Subcutaneous abdominal adipose tissue (tissue), 5 donors: ENCODE results near the gene PDE3A.

Experiments
- H3K27ac ChIP-seq: one replicate; pipeline ENCODE4 v1.7.0; 2013; ENCODE audit warnings: low read depth, mild to moderate bottlenecking, inconsistent platforms, low read length, moderate library complexity
- H3K27me3 ChIP-seq, 5 donors: one replicate each; pipeline ENCODE4 v1.7.0; 2013; ENCODE audit warnings: low read length in 5 of 5, inconsistent platforms in 1 of 5; ENCODE audit not compliant: control insufficient read depth in 5 of 5, insufficient read depth in 4 of 5
- H3K36me3 ChIP-seq, 5 donors: one replicate each; pipeline ENCODE4 v1.7.0; 2013; ENCODE audit warnings: low read length in 5 of 5; ENCODE audit not compliant: control insufficient read depth in 5 of 5, insufficient read depth in 5 of 5
- H3K4me1 ChIP-seq, 5 donors: one replicate each; pipeline ENCODE4 v1.7.0; 2013; ENCODE audit warnings: low read length in 5 of 5, mild to moderate bottlenecking in 3 of 5, moderate library complexity in 1 of 5; ENCODE audit not compliant: control insufficient read depth in 5 of 5, insufficient read depth in 5 of 5
- H3K4me3 ChIP-seq, 5 donors: one replicate each; pipeline ENCODE4 v1.7.0; 2013; ENCODE audit warnings: low read length in 5 of 5, low read depth in 1 of 5
- H3K9ac ChIP-seq, 5 donors: one replicate each; pipeline ENCODE4 v1.7.0; 2013; ENCODE audit warnings: low read length in 5 of 5, mild to moderate bottlenecking in 4 of 5, moderate library complexity in 3 of 5
- H3K9me3 ChIP-seq, 5 donors: one replicate each; pipeline ENCODE4 v1.7.0; 2013; ENCODE audit warnings: low read length in 5 of 5; ENCODE audit not compliant: control insufficient read depth in 5 of 5
- donor health status: healthy.
- donor health status: healthy.
- donor health status: healthy.
- donor health status: healthy.
- donor health status: healthy.

The PDE3A gene

DNA sequence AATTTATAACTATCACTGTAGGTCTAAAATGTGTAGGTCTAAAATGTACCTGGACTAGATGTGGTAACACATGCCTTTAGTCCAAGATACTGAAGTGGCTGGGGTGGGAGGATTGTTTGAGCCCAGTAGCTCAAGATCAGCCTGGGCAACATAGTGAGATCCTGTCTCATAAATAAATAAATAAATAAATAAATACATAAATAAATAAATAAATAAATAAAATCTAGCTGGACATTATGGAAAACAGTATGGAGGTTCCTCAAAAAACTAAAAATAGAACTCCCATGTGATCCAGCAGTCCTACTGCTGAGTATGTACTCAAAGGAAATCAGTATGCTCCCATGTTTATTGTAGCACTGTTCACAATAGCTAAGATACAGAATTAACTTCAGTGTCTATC is 24.0 kb downstream of the PDE3A start:
- no peak overlapping the region for H3K27ac ChIP-seq
- H3K4me3 ChIP-seq = no peak overlapping the region
- no peak overlapping the region for H3K9ac ChIP-seq
- no peaks in the 10 kb centered on the region for H3K36me3 ChIP-seq
- no peaks in the 10 kb centered on the region for H3K27me3 ChIP-seq
- H3K4me1 ChIP-seq = peaks cover 0 to 23% (median 15%) of the 10 kb centered on the region in 5 donors
- no peaks in the 10 kb centered on the region for H3K9me3 ChIP-seq

DNA sequence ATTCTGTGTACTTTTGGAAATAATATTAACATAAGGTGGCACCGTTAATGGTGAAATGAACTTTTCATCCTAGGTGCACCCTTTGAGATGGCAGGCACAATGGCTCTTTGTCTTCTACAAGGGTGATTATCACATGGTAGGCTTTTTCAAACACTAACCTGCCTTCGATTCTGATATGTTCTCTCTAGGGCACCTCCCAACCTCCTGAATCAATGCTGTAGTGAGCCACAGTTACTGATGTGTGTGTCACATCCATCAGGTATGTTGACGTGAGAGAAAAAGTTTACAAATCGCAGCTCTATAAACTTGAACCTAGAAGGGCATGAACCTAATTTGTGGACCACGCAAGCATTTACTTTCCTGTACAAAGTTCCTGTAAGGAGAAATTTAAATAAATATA is 25.4 kb downstream of the PDE3A start:
- Histone ChIP-seq H3K27me3 (no peaks in the 10 kb centered on the region), H3K4me3 (no peak overlapping the region), H3K9me3 (no peaks in the 10 kb centered on the region), H3K9ac (no peak overlapping the region), H3K27ac (no peak overlapping the region), H3K36me3 (no peaks in the 10 kb centered on the region), H3K4me1 (peaks cover 0 to 21% (median 15%) of the 10 kb centered on the region in 5 donors)

DNA sequence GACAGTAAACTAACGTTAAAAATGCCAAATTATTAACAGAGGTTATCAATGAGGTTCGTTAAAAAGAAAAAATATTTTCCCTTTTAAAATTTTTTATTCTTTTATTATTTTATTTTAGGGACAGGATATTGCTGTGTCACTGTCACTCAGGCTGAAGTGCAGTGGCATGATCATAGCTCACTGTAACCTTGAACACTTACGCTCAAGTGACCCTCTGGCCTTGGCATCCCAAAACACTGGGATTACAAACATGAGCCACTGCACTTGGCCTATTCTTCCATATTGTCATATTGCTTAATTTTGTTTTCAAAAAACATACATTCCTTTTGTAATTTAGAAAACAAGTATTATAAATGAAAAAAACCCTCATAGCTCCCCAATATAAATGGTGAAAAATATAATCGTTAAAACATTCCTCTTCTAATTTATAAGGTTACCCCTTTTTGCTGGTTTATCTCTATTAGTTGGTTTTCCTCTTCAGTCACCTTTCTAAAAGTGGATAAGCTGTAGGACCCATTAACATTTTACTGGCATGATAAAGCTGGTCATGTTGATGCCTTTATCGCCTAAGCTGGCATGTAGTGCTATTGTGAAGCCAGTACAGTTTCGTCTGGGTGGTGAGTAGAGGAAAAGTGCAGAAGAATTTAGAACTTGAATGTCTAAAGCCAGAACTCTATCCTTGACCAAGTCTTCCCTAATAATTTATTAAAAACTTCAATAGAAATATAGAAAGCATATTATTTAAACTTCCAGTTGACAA is 27.6 kb downstream of the PDE3A start:
- H3K9me3 ChIP-seq = no peaks in the 10 kb centered on the region
- H3K27me3 ChIP-seq = no peaks in the 10 kb centered on the region
- H3K9ac ChIP-seq = no peak overlapping the region
- H3K36me3 ChIP-seq = no peaks in the 10 kb centered on the region
- peaks cover 0 to under 1% (median 0%) of the 10 kb centered on the region in 5 donors for H3K4me1 ChIP-seq
- no peak overlapping the region for H3K4me3 ChIP-seq
- H3K27ac ChIP-seq = no peak overlapping the region

DNA sequence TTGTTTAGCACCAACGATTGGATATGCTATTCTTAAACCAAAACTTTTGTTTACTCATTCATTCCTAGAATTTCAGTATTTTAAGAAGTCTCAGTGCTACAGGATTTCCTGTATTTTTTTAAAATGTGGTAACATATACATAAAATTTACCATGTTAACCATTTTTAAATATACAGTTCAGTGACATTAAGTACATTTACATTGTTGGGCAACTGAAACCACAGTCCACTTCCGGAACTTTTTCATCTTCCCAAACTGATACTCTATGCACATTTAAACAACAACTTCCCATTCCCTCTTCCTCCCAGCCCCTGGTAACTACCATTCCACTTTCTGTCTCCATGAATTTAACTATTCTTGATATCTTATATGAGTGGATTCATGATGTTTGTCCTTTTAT is 30.3 kb downstream of the PDE3A start:
- Histone ChIP-seq H3K27me3 (no peaks in the 10 kb centered on the region), H3K27ac (peak overlapping the region; percentile 1), H3K9me3 (no peaks in the 10 kb centered on the region), H3K4me3 (no peak overlapping the region), H3K9ac (no peak overlapping the region), H3K36me3 (no peaks in the 10 kb centered on the region), H3K4me1 (no peaks in the 10 kb centered on the region)

DNA sequence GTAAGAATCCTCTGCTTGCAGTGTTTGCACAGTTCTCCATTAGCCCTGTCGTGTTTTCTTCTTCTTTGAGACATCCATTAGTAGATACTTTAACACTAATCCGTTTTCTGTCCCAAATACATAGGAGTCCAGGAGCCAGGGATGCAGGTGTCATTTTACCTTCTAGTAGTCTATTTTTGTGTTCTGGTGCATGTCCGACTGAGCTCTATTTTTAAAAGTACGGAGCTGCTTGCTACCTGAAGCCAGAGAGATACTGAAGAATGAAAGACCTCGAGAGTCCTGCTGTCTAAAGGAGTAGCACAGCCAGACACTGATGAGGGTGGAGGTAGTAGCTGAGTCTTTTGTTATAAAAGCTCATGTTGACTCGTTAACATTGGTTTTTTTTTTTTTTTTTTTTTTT is 31.7 kb downstream of the PDE3A start:
- no peak overlapping the region for H3K4me3 ChIP-seq
- H3K27me3 ChIP-seq = no peaks in the 10 kb centered on the region
- no peak overlapping the region for H3K9ac ChIP-seq
- no peak overlapping the region for H3K27ac ChIP-seq
- H3K36me3 ChIP-seq = no peaks in the 10 kb centered on the region
- no peaks in the 10 kb centered on the region for H3K4me1 ChIP-seq
- H3K9me3 ChIP-seq = no peaks in the 10 kb centered on the region

DNA sequence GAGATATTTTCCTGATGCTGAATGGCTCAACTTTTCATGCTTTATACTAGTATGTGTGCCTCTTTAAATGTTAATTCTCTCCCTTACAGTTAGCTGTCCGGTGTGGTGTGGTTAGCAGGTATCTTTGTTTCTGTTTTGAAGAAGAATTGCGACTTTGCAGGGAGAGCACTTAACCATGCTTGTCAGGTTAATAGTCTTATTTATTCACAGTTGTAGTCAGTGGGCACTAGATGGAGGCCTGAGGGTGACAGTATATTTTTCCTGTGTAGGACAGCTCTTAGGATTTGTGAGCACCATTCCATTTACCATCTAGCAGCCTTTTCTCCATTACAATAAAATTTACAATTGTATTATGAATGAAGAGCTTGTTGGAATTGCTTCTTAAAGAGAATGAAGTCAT is 34.9 kb downstream of the PDE3A start:
- no peaks in the 10 kb centered on the region for H3K36me3 ChIP-seq
- no peaks in the 10 kb centered on the region for H3K27me3 ChIP-seq
- H3K4me3 ChIP-seq = no peak overlapping the region
- no peak overlapping the region for H3K9ac ChIP-seq
- no peak overlapping the region for H3K27ac ChIP-seq
- no peaks in the 10 kb centered on the region for H3K9me3 ChIP-seq
- peaks cover 0 to 4% (median 0%) of the 10 kb centered on the region in 5 donors for H3K4me1 ChIP-seq

DNA sequence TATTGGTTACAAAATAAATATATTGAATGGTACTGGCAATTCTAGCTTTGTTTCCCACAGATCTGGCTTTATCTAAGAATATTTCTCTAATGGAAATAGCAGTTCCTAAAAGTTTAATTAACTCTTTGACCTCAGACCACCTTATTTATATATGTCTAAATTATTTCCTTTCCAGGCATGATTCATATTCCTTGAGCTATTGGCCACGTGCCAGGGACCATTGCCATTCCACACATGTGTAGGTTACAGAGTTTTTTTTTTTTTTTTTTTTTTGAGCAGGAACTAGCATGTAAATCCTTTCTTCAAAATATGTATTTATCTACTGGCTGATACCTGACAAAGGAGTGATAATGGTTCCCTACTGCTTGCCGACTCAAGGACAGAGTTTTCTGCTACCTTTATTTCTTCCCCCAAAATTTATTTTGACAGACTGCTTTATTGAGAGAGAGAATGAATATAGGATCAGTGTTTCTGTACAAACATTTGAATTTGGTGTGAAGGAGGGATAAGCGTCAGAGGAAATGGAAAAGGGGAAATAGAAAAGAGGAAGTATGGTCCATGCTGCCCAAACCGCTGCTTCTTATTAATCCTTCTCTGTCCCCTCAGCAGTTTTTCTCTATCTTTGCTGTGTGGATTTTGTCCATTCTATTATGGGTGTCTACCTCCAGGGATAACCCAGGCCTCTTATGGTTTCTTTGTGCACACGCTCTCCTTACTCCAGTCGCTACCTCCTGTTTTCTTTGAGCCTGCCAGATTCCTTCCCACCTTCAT is 36.4 kb downstream of the PDE3A start:
- Histone ChIP-seq H3K9ac (no peak overlapping the region), H3K36me3 (no peaks in the 10 kb centered on the region), H3K27ac (no peak overlapping the region), H3K9me3 (no peaks in the 10 kb centered on the region), H3K27me3 (no peaks in the 10 kb centered on the region), H3K4me3 (no peak overlapping the region), H3K4me1 (peaks cover 0 to 5% (median 4%) of the 10 kb centered on the region in 5 donors)

DNA sequence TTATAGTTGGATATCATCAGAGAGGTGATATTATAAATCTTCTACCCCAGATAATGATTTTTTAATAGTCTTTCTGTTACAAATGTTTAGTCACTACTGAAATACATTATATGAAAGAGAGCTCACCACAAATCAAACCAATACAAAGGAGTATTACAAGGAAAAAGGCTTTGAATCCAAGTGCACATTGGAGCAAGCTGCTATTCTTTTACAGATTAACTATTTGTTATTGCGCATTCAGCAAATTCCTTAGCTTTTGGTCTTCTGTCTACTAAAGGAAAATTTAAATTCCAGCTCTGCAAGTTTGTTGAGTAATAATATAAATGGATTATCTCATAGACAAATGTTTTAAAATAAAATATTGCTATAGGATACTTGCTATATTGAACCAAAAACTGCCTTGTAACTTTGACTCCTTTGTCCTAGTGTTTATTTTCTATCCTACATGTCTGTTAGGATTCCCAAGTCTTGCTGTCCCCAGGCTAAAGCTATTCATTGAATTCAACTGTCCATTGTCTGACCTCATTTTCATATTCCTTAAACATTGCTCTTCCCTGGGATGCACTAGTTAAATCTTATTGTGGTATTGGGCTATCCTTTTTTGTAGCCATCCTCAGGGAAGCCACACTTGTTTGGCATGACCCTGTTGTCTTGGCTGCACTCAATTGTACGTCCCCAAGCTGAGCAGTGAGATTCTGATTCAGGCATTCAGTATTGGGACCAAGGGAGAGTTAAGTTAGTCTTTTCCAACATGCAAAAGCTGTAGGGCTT is 41.5 kb downstream of the PDE3A start:
- Histone ChIP-seq H3K36me3 (no peaks in the 10 kb centered on the region), H3K27me3 (no peaks in the 10 kb centered on the region), H3K9ac (peak overlapping the region in 1 of 5 donors; percentile 7), H3K4me1 (peaks cover 0 to 12% (median 9%) of the 10 kb centered on the region in 5 donors), H3K4me3 (no peak overlapping the region), H3K9me3 (no peaks in the 10 kb centered on the region), H3K27ac (no peak overlapping the region)

DNA sequence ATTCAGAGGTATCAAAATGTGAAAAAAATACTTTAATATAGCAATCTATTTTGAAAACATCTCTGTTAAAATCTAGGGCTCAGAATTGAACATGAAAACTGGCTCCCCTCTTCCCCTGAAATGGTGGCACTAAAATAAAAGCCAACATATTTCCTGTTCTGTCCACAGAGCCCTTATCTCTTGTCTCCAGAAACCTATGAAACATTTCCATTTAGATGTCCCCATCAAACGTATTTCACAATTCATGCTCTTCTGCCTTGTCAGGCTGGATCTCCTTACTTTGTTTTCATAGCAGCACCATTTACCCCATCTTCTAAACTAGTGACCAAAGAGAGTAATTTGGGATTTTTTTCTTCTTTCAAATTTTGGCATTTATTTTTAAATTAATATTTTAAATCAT is 42.4 kb downstream of the PDE3A start:
- H3K9ac ChIP-seq = no peak overlapping the region
- H3K4me3 ChIP-seq = no peak overlapping the region
- peaks cover 3 to 21% (median 11%) of the 10 kb centered on the region in 5 donors for H3K4me1 ChIP-seq
- no peaks in the 10 kb centered on the region for H3K36me3 ChIP-seq
- no peaks in the 10 kb centered on the region for H3K9me3 ChIP-seq
- peaks cover 0 to 3% (median 0%) of the 10 kb centered on the region in 5 donors for H3K27me3 ChIP-seq
- no peak overlapping the region for H3K27ac ChIP-seq

DNA sequence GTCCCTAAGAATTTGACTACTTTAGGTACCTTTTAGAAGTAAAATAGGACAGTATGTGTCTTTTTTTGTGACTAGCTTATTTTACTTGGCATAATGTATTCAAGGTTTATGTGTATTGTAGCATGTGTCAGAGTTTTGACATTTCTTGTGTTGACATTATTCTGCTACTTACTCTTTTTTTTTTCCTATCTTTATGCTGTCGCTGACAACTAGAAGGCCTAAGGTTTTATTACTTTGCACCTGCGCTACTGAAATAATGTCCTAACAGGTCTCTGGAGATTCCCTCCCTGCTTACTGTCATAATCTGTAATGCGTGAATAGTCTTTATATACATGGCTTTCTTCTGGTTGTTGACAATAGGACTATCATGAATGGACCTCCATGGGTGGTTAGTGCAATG is 43.0 kb downstream of the PDE3A start:
- Histone ChIP-seq H3K9me3 (no peaks in the 10 kb centered on the region), H3K9ac (no peak overlapping the region), H3K27ac (no peak overlapping the region), H3K4me3 (no peak overlapping the region), H3K27me3 (peaks cover 0 to 3% (median 0%) of the 10 kb centered on the region in 5 donors), H3K4me1 (peaks cover 3 to 22% (median 11%) of the 10 kb centered on the region in 5 donors), H3K36me3 (no peaks in the 10 kb centered on the region)
